Amniotic stem cell (primary cell): ENCODE results near the gene TMEM138.

Experiments used
- DNase-seq: peaks from one replicate; lab custom pipeline; 2025; lab: John Stamatoyannopoulos, UW

Gene TMEM138

GRCh38 chr11:61406991-61407728 is 45.0 kb downstream of the TMEM138 start:
- DNase-seq, result no peak

- DNase-seq, result no peak
These were observed 49.4 kb downstream of the TMEM138 start for GRCh38 chr11:61411589-61411988.

DNA sequence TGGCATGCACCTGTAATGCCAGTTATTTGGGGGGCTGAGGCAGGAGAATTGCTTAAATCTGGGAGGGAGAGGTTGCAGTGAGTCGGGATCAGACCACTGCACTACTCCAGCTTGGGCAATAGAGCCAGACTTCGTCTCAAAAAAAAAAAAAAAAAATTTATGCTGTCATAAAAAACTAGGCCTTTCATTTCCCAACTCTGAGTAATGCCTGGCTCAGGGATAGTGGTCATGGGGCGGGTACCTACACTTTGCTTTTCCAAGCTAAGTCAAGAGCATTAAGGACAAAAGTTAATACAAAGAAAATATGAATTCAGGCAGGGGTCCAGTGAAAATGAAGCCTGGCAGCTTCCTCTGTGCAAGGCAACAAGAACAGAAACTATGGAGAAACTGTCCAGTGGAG is 51.3 kb downstream of the TMEM138 start:
- DNase-seq, result no peak

DNA sequence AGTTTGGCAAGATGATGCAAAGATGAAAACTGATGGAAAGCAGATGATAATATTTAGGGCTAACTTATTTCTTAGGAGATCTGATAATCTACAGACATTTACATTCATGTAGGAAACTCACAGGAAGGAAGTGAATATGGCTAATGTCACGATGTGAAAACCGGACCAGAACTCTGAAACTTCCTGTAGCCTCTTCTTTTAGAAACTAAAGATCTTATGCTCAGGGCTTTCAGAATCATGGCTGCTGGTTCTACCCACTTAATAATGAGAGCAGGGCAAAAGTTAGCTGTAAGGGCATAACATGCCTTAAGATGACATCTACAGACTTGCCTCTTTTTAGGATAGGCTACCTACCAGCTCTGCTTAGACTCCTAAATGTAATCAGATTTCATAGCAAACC is 52.4 kb downstream of the TMEM138 start:
- DNase-seq, result no peak

GRCh38 chr11:61415381-61415780 is 53.2 kb downstream of the TMEM138 start:
- DNase-seq, result no peak

DNA sequence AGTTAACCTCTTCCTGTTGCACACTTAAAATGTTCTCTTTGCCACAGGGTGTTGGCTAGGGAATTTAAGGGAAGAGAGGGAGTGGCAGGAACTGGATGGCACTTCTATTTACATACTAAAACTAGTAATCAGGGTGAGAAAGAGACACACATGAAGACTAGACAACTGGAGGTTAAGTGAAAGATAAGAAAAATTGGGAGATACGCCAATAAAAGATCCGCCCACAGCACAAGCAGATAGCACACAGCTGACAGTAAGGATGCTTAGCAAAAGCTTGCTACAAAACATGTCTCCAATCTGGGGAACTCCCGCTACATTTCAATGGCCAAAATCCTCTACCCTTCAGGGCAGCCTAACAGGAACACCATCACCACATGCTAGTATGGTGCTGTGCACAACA is 54.8 kb downstream of the TMEM138 start:
- DNase-seq, result no peak

DNA sequence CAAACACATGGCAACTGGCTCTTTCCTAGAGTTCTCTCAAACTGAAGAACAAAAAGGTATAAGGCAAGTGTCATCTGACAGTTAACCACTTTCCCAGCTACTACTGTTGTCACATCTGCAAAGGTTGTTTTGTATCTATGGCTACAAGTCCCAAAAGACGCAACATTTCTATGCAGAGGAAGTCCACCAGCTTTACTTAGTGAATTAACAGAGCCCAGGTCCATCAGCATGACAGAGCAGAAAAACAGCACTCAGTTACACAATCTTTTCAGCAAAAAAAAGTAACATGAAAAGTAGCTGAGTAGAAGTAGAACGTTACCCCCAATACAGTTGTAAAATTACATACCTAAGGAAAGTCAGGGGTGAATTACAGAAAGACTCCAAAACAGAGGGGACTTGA is 55.5 kb downstream of the TMEM138 start:
- no peak for DNase-seq

GRCh38 chr11:61418136-61418535 is 56.0 kb downstream of the TMEM138 start:
- no peak for DNase-seq
